OCI-LY3 (cell line): ENCODE data around the gene SLC36A1.

Experiments used
- EZH2phosphoT487 ChIP-seq: fragments of 200-600 bp; shearing (Covaris generic); IDR thresholded peaks from 2 replicates; pipeline ENCODE4 v1.6.1; 2018; ENCODE audit warnings: antibody characterized with exemption, mixed run types, low read depth
- TF ChIP-seq, protein P1 (sequence below): fragments of 200-600, 300-600 bp; sonication (generic); IDR thresholded peaks from 2 replicates; pipeline ENCODE4 v1.5.1; 2014; ENCODE audit warnings: antibody characterized with exemption, low read length, low read depth

DNA sequence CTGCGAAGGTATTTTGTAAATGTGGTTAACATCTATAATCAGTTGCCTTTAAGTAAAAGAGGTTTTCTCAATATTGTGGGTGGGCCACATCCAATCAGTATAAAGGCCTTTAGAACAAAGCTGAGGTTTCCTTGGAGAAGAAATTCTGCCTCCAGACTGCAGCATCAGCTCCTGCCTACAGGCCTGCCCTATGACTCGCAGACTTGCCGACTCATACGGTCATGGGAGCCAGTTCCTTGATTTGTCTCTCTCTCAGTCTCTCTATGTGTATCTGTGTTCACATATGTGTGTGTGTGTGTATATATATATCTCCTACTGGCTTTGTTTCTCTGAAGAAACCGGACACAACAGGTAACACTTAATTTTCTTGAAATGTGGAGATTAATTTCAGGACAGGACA, 45.3 kb downstream of the SLC36A1 start:
- TF ChIP-seq, protein P1, sequence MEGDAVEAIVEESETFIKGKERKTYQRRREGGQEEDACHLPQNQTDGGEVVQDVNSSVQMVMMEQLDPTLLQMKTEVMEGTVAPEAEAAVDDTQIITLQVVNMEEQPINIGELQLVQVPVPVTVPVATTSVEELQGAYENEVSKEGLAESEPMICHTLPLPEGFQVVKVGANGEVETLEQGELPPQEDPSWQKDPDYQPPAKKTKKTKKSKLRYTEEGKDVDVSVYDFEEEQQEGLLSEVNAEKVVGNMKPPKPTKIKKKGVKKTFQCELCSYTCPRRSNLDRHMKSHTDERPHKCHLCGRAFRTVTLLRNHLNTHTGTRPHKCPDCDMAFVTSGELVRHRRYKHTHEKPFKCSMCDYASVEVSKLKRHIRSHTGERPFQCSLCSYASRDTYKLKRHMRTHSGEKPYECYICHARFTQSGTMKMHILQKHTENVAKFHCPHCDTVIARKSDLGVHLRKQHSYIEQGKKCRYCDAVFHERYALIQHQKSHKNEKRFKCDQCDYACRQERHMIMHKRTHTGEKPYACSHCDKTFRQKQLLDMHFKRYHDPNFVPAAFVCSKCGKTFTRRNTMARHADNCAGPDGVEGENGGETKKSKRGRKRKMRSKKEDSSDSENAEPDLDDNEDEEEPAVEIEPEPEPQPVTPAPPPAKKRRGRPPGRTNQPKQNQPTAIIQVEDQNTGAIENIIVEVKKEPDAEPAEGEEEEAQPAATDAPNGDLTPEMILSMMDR = no peak
- TF ChIP-seq EZH2phosphoT487 = no peak
